GM23338 (cell line): ENCODE results near the gene LRMDA. TPM values are rescaled to one million over a fixed set of nuclear protein-coding genes. Genes with fewer than 3 reads are reported as not detected.

Source experiments
- ATAC-seq: fragments of 200-7000 bp; cut with Tn5 transposase; 3 replicates; pipeline ENCODE4 v1.9.1; 2020
- DNase-seq: peaks from one replicate; pipeline ENCODE4 v3.0.0-alpha.2; 2015; ENCODE audit warnings: low spot score
- H2AFZ ChIP-seq: fragments of 200-600 bp; sonication (generic); 2 replicates; pipeline ENCODE4 v1.8.0; 2016; ENCODE audit warnings: antibody characterized with exemption, mild to moderate bottlenecking, moderate library complexity
- H3F3A ChIP-seq: fragments of 200-600 bp; sonication (generic); replicated peaks from 2 replicates; pipeline ENCODE4 v1.8.0; 2017; ENCODE audit warnings: antibody characterized with exemption, mixed run types, low read depth
- H3K27ac ChIP-seq: fragments of 200-600 bp; sonication (generic); 2 replicates; pipeline ENCODE4 v1.6.1; 2016; ENCODE audit warnings: low read depth
- H3K27me3 ChIP-seq: fragments of 200-600 bp; sonication (generic); 2 replicates; pipeline ENCODE4 v1.8.0; 2016; ENCODE audit warnings: mild to moderate bottlenecking, mixed run types, moderate library complexity; ENCODE audit not compliant: insufficient read depth
- H3K36me3 ChIP-seq: fragments of 200-600 bp; sonication (generic); 2 replicates; pipeline ENCODE4 v1.8.0; 2016; ENCODE audit warnings: mild to moderate bottlenecking; ENCODE audit not compliant: insufficient read depth
- H3K4me1 ChIP-seq: fragments of 200-600 bp; sonication (generic); 2 replicates; pipeline ENCODE4 v1.8.0; 2016; ENCODE audit warnings: mild to moderate bottlenecking, moderate library complexity; ENCODE audit not compliant: insufficient read depth
- H3K4me2 ChIP-seq: fragments of 200-600 bp; sonication (generic); 2 replicates; pipeline ENCODE4 v1.7.1; 2017; ENCODE audit warnings: mixed run types
- H3K4me3 ChIP-seq: fragments of 200-600 bp; sonication (generic); 2 replicates; pipeline ENCODE4 v1.6.1; 2016; ENCODE audit warnings: mixed run types
- H3K79me2 ChIP-seq: fragments of 200-600 bp; sonication (generic); replicated peaks from 2 replicates; pipeline ENCODE4 v1.8.0; 2017; ENCODE audit warnings: mild to moderate bottlenecking; ENCODE audit not compliant: insufficient read depth
- H3K9me2 ChIP-seq: fragments of 200-600 bp; sonication (generic); 2 replicates; pipeline ENCODE4 v1.8.0; 2017; ENCODE audit not compliant: insufficient read depth
- H4K20me1 ChIP-seq: fragments of 200-600 bp; sonication (generic); replicated peaks from 2 replicates; pipeline ENCODE4 v1.8.0; 2017; ENCODE audit warnings: mild to moderate bottlenecking; ENCODE audit not compliant: insufficient read depth
- H3K27ac Mint-ChIP-seq: 2 replicates; pipeline ENCODE4 v1.8.0; 2020; ENCODE audit warnings: inconsistent platforms, mild to moderate bottlenecking, moderate library complexity, mixed read lengths
- H3K27me3 Mint-ChIP-seq: 3 replicates; pipeline ENCODE4 v1.8.0; 2022; ENCODE audit warnings: low read depth, mild to moderate bottlenecking, moderate library complexity, mixed read lengths, inconsistent platforms; ENCODE audit not compliant: insufficient read depth, poor library complexity
- H3K36me3 Mint-ChIP-seq: 3 replicates; pipeline ENCODE4 v1.8.0; 2021; ENCODE audit warnings: low read depth, mild to moderate bottlenecking, inconsistent platforms, moderate library complexity, mixed read lengths
- H3K4me1 Mint-ChIP-seq: 3 replicates; pipeline ENCODE4 v1.8.0; 2020; ENCODE audit warnings: mild to moderate bottlenecking, inconsistent platforms, mixed read lengths
- H3K4me3 Mint-ChIP-seq: 3 replicates; pipeline ENCODE4 v1.8.0; 2021; ENCODE audit warnings: moderate library complexity, mild to moderate bottlenecking, inconsistent platforms, mixed read lengths
- H3K9me3 Mint-ChIP-seq: 3 replicates; pipeline ENCODE4 v1.8.0; 2020; ENCODE audit warnings: moderate library complexity, mild to moderate bottlenecking, inconsistent platforms, mixed read lengths
- EZH2 ChIP-seq: fragments of 200-600 bp; sonication (generic); IDR thresholded peaks from one replicate; pipeline ENCODE4 v1.8.0; 2017; ENCODE audit warnings: antibody characterized with exemption, mild to moderate bottlenecking, low read depth; ENCODE audit not compliant: unreplicated experiment
- EZH2phosphoT487 ChIP-seq: fragments of 200-600 bp; sonication (generic); IDR thresholded peaks from one replicate; pipeline ENCODE4 v1.8.1; 2018; ENCODE audit warnings: antibody characterized with exemption; ENCODE audit not compliant: unreplicated experiment
- STAT1 ChIP-seq: IDR thresholded peaks from one replicate; pipeline ENCODE4 v1.6.1; 2016; ENCODE audit warnings: antibody characterized with exemption; ENCODE audit not compliant: unreplicated experiment
- ZNF114 ChIP-seq: fragments of 250-450 bp; sonication (Bioruptor Pico); IDR thresholded peaks from 2 replicates; pipeline ENCODE4 v1.5.0; 2020; ENCODE audit warnings: mild to moderate bottlenecking, moderate library complexity
- ZNF331 ChIP-seq: fragments of 250-450 bp; sonication (Bioruptor Pico); IDR thresholded peaks from 2 replicates; pipeline ENCODE4 v1.5.0; 2020; ENCODE audit warnings: low read depth, mild to moderate bottlenecking, moderate library complexity
- polyA plus RNA-seq: library from polyadenylated mRNA; unstranded; fragments of >200 nt; fragmentation: Nextera tagmentation; extraction: Ambion mirVana; gene quantifications from 2 replicates; pipeline ENCODE4 v1.2.1, GENCODE V29; 2016
- total RNA-seq: library from RNA; depleted of rRNA; stranded (reverse); fragments of >200 nt; shearing (Covaris generic); gene quantifications from 2 replicates; pipeline ENCODE4 v1.2.3, GENCODE V29; 2014
- TF ChIP-seq, protein P1 (sequence below): fragments of 250-450 bp; sonication (Bioruptor Pico); IDR thresholded peaks from 2 replicates; pipeline ENCODE4 v1.5.0; 2020; ENCODE audit warnings: mild to moderate bottlenecking, moderate library complexity

Gene LRMDA
- total and polyA plus RNA-seq, 2 experiments from 2014 or later, result 0.90 to 1.8 TPM

DNA sequence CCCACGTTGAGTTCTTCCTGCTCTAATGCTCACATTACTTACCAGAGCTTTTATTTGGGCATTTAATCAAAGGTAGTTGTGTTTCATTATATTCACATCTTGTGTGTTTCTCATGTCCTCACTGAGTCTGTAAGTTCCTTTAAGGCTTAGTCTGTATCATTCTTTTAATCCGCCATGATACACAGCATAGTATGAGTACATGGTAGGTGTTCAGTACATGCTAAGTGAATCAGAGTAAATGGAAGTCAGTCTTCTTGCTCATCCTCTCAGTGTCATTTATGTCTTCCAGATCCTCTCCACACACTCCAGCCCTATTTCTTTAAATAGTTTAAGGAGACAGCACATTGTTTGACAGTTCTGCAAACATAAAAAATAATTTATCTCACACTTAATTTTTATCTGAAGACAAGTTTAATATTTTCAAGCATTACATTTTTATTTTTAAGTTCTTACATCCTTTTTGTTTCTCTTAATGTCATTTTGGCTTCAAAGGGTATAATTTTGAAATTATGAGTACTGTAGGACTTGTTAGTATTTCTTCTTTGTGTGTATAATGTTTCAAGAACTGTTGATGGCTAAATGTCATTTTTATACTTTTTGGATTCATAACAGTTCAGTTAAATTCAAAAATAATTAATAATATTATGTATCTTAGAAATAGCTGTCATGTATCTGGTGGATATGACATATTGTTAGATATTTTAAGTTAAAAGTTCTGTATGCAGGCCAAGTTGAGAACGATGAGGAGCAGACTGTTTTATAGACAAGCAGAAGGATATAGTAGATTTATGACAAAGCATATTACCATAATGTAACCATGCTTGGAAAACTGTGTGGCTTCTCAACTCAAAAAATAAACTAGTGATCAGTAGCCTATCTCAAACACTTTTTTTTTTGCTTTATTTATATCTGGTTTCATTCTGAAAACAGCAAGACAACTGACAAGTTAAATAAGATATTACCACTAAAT is 342.7 kb downstream of the LRMDA start:
- H2AFZ ChIP-seq, result no peak overlapping the region
- H3K4me1 ChIP-seq, result no peaks in the 10 kb centered on the region
- no peaks in the 10 kb centered on the region for H3K27me3 ChIP-seq
- no peaks in the 10 kb centered on the region for H3K79me2 ChIP-seq
- no peak for DNase-seq
- no peaks in the 10 kb centered on the region for H3F3A ChIP-seq
- Mint-ChIP-seq H3K4me1 (no peaks in the 10 kb centered on the region; the same call in 2 of the 3 replicates), H3K27ac (no peak overlapping the region), H3K36me3 (no peaks in the 10 kb centered on the region), H3K27me3 (peaks cover 3% of the 10 kb centered on the region), H3K9me3 (no peaks in the 10 kb centered on the region), H3K4me3 (no peak overlapping the region)
- no peak overlapping the region for H3K27ac ChIP-seq
- no peaks in the 10 kb centered on the region for H3K36me3 ChIP-seq
- TF ChIP-seq ZNF331 (CRISPR knock-in tag), result no peak
- no peaks in the 10 kb centered on the region for H4K20me1 ChIP-seq
- H3K4me2 ChIP-seq, result no peak overlapping the region
- ATAC-seq, result no peak
- H3K9me2 ChIP-seq, result peaks cover 9% of the 10 kb centered on the region; the same call in 1 of the 2 replicates
- H3K4me3 ChIP-seq, result no peak overlapping the region

DNA sequence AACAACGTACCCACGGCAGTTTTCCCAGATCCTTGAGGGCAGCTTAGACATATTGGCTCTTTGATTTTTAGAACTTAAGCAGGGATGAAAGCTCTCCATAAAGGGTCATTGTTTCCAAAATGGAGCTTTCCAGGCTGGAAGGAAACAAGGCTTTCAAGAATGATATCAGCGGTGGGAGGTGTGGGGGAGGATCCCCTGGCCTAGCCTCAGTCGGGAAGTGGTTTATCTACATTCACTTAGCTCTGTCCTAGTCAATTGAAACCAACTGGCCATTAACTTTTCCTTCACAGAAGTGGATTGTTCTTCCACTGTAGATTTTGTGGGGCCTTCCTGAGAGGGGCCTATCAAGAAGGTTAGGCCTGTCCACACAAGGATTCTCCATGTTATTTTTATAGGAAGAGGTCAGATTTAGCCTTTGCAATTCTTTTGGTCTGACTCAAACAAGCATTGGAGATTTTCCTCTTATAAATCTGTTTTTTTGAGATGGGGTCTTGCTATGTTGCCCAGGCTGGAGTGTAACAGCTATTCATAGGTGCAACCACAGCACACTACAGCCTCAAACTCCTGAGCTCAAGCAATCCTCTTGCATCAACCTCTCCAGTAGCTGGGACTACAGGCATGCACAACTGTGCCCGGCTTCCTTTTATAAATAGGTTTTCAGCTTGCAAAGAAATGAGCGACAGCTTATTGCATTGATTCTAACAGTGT is 343.5 kb downstream of the LRMDA start:
- Histone ChIP-seq H3F3A (no peaks in the 10 kb centered on the region), H2AFZ (no peak overlapping the region), H3K9me2 (peaks cover 16% of the 10 kb centered on the region; the same call in 1 of the 2 replicates), H3K4me3 (no peak overlapping the region), H3K27ac (no peak overlapping the region), H3K36me3 (no peaks in the 10 kb centered on the region), H3K4me1 (no peaks in the 10 kb centered on the region), H3K27me3 (no peaks in the 10 kb centered on the region), H4K20me1 (no peaks in the 10 kb centered on the region), H3K79me2 (no peaks in the 10 kb centered on the region), H3K4me2 (no peak overlapping the region)
- DNase-seq, result no peak
- H3K9me3 Mint-ChIP-seq, result no peaks in the 10 kb centered on the region
- no peaks in the 10 kb centered on the region; the same call in 2 of the 3 replicates for H3K36me3 Mint-ChIP-seq
- no peak for ATAC-seq
- H3K4me3 Mint-ChIP-seq, result no peak overlapping the region
- H3K27ac Mint-ChIP-seq, result no peak overlapping the region
- peaks cover 3% of the 10 kb centered on the region for H3K27me3 Mint-ChIP-seq
- TF ChIP-seq, protein P1, sequence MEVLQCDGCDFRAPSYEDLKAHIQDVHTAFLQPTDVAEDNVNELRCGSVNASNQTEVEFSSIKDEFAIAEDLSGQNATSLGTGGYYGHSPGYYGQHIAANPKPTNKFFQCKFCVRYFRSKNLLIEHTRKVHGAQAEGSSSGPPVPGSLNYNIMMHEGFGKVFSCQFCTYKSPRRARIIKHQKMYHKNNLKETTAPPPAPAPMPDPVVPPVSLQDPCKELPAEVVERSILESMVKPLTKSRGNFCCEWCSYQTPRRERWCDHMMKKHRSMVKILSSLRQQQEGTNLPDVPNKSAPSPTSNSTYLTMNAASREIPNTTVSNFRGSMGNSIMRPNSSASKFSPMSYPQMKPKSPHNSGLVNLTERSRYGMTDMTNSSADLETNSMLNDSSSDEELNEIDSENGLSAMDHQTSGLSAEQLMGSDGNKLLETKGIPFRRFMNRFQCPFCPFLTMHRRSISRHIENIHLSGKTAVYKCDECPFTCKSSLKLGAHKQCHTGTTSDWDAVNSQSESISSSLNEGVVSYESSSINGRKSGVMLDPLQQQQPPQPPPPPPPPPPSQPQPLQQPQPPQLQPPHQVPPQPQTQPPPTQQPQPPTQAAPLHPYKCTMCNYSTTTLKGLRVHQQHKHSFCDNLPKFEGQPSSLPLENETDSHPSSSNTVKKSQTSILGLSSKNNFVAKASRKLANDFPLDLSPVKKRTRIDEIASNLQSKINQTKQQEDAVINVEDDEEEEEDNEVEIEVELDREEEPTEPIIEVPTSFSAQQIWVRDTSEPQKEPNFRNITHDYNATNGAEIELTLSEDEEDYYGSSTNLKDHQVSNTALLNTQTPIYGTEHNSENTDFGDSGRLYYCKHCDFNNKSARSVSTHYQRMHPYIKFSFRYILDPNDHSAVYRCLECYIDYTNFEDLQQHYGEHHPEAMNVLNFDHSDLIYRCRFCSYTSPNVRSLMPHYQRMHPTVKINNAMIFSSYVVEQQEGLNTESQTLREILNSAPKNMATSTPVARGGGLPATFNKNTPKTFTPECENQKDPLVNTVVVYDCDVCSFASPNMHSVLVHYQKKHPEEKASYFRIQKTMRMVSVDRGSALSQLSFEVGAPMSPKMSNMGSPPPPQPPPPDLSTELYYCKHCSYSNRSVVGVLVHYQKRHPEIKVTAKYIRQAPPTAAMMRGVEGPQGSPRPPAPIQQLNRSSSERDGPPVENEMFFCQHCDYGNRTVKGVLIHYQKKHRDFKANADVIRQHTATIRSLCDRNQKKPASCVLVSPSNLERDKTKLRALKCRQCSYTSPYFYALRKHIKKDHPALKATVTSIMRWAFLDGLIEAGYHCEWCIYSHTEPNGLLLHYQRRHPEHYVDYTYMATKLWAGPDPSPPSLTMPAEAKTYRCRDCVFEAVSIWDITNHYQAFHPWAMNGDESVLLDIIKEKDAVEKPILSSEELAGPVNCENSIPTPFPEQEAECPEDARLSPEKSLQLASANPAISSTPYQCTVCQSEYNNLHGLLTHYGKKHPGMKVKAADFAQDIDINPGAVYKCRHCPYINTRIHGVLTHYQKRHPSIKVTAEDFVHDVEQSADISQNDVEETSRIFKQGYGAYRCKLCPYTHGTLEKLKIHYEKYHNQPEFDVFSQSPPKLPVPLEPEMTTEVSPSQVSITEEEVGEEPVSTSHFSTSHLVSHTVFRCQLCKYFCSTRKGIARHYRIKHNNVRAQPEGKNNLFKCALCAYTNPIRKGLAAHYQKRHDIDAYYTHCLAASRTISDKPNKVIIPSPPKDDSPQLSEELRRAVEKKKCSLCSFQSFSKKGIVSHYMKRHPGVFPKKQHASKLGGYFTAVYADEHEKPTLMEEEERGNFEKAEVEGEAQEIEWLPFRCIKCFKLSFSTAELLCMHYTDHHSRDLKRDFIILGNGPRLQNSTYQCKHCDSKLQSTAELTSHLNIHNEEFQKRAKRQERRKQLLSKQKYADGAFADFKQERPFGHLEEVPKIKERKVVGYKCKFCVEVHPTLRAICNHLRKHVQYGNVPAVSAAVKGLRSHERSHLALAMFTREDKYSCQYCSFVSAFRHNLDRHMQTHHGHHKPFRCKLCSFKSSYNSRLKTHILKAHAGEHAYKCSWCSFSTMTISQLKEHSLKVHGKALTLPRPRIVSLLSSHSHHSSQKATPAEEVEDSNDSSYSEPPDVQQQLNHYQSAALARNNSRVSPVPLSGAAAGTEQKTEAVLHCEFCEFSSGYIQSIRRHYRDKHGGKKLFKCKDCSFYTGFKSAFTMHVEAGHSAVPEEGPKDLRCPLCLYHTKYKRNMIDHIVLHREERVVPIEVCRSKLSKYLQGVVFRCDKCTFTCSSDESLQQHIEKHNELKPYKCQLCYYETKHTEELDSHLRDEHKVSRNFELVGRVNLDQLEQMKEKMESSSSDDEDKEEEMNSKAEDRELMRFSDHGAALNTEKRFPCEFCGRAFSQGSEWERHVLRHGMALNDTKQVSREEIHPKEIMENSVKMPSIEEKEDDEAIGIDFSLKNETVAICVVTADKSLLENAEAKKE, result no peak
- no peak for TF ChIP-seq EZH2phosphoT487
- no peak for TF ChIP-seq EZH2
- no peak for TF ChIP-seq ZNF114 (CRISPR knock-in tag)
- no peak for TF ChIP-seq STAT1
- H3K4me1 Mint-ChIP-seq, result no peaks in the 10 kb centered on the region; the same call in 2 of the 3 replicates
